Peyer's patch (tissue), 4 donors: ENCODE data around the gene ZDHHC24. TPM values are rescaled to one million over a fixed set of nuclear protein-coding genes. Genes with fewer than 3 reads are reported as not detected.
"Not testable (repeated sequence)": the region's sequence is repeated elsewhere in the genome, so short reads cannot be mapped to it uniquely, and the experiment has no call there.

Experiments
- DNase-seq, 3 donors: peaks; one replicate each; pipeline ENCODE4 v3.0.0-alpha.2; 2017 to 2019
- H3K27ac ChIP-seq, 4 donors: fragments of 200-600 bp; sonication (generic); one replicate each; pipeline ENCODE4 v1.5.1; 2016 to 2019
- H3K27me3 ChIP-seq, 2 donors: fragments of 200-600 bp; sonication (generic); one replicate each; pipeline ENCODE4 v1.5.1; 2019
- H3K36me3 ChIP-seq, 3 donors: fragments of 200-600 bp; sonication (generic); one replicate each; pipeline ENCODE4 v1.5.1; 2016 to 2019
- H3K4me1 ChIP-seq, 4 donors: fragments of 200-600 bp; sonication (generic); one replicate each; pipeline ENCODE4 v1.5.1; 2016 to 2019
- H3K4me3 ChIP-seq, 4 donors: fragments of 200-600 bp; sonication (generic); 1 replicate in 3 of 4; 2 replicates in 1 of 4; pipeline ENCODE4 v1.5.1; 2016 to 2019; ENCODE audit warnings: mild to moderate bottlenecking in 1 of 4
- H3K9me3 ChIP-seq, 4 donors: fragments of 200-600 bp; sonication (generic); one replicate each; pipeline ENCODE4 v1.5.1; 2016 to 2019; ENCODE audit warnings: mild to moderate bottlenecking in 1 of 4
- POLR2A ChIP-seq, 2 donors: fragments of 450-650 bp; IDR thresholded peaks; one replicate each; pipeline ENCODE4 v1.5.1; 2017; ENCODE audit warnings: antibody characterized with exemption in 2 of 2, mild to moderate bottlenecking in 2 of 2, moderate library complexity in 2 of 2
- total RNA-seq, 4 donors: library from RNA; depleted of rRNA; stranded (reverse); fragments of >200 nt; gene quantifications; one replicate each; pipeline ENCODE4 v1.1.0, GENCODE V29; 2016
- TF ChIP-seq, protein P1 (sequence below), 6 experiments: fragments of 450-650 bp in 4 of 6; fragments of 200-600 bp in 2 of 6; sonication (generic) in 1 of 6; IDR thresholded peaks; one replicate each; pipeline ENCODE4 v1.5.1; 2017 to 2019; ENCODE audit warnings: antibody characterized with exemption in 6 of 6, mild to moderate bottlenecking in 3 of 6, moderate library complexity in 1 of 6

Gene ZDHHC24
- total RNA-seq, 4 donors from 2014 or later: 9.1 to 29.3 (median 15.3) TPM

DNA sequence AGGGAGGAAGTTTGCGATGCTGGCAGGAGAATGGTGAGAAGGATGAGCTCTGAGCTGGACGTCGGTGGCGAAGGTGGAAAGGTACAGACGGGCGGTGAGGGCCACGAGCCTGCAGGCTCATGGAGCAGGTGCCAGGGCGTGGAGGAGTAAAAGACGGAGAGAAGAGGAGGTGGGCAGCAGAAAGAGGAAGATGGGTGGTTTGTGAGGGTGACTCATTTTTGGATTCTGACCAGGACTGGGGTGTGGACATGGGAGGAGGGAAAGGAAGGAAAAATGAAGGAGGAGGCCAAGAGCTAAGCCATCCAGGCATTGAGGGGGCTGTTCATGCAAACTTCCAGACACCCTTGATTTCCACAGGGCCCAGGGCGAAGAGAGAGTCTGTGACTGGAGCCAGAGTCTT lies 3.5 kb downstream of the ZDHHC24 start:
- no peak for DNase-seq

DNA sequence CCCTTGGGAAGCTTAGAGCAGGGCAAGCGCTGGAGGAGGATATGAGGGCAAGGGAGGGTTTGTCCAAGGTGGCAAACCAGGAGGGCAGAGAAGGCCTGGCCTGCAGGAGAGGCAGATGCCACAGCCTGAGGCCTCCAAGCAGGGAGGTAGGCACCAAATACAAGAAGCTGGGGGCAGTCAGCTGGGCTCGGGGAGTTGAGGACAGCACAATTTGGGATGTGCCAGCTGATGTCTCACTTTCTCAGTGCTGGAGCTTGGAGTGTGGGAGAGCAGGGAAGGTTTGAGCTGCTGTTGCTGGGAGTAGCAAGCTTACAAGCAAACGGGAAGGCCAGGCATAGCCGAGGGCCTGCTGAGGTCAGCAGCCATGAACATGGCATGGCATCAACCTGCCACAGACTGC lies 4.0 kb downstream of the ZDHHC24 start:
- Histone ChIP-seq H3K27ac (no peak overlapping the region), H3K27me3 (no peaks in the 10 kb centered on the region), H3K4me3 (no peak overlapping the region), H3K36me3 (peaks cover 0 to 32% (median 0%) of the 10 kb centered on the region in 3 donors), H3K9me3 (no peaks in the 10 kb centered on the region), H3K4me1 (peaks cover 0 to 30% (median 4%) of the 10 kb centered on the region in 4 donors)
- TF ChIP-seq, protein P1, sequence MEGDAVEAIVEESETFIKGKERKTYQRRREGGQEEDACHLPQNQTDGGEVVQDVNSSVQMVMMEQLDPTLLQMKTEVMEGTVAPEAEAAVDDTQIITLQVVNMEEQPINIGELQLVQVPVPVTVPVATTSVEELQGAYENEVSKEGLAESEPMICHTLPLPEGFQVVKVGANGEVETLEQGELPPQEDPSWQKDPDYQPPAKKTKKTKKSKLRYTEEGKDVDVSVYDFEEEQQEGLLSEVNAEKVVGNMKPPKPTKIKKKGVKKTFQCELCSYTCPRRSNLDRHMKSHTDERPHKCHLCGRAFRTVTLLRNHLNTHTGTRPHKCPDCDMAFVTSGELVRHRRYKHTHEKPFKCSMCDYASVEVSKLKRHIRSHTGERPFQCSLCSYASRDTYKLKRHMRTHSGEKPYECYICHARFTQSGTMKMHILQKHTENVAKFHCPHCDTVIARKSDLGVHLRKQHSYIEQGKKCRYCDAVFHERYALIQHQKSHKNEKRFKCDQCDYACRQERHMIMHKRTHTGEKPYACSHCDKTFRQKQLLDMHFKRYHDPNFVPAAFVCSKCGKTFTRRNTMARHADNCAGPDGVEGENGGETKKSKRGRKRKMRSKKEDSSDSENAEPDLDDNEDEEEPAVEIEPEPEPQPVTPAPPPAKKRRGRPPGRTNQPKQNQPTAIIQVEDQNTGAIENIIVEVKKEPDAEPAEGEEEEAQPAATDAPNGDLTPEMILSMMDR (IDR thresholded peaks at IDR 0.05): no peak
- TF ChIP-seq POLR2A (IDR thresholded peaks at IDR 0.05): no peak
- no peak for DNase-seq

More for the DNA sequence above, 3.5 kb downstream of the ZDHHC24 start:
- Histone ChIP-seq H3K4me3 (no peak overlapping the region), H3K4me1 (peaks cover 0 to 30% (median 4%) of the 10 kb centered on the region in 4 donors), H3K27me3 (no peaks in the 10 kb centered on the region), H3K36me3 (peaks cover 0 to 28% (median 0%) of the 10 kb centered on the region in 3 donors), H3K27ac (no peak overlapping the region), H3K9me3 (no peaks in the 10 kb centered on the region)
- TF ChIP-seq POLR2A (IDR thresholded peaks at IDR 0.05): no peak
- TF ChIP-seq, protein P1 (IDR thresholded peaks at IDR 0.05): no peak

DNA sequence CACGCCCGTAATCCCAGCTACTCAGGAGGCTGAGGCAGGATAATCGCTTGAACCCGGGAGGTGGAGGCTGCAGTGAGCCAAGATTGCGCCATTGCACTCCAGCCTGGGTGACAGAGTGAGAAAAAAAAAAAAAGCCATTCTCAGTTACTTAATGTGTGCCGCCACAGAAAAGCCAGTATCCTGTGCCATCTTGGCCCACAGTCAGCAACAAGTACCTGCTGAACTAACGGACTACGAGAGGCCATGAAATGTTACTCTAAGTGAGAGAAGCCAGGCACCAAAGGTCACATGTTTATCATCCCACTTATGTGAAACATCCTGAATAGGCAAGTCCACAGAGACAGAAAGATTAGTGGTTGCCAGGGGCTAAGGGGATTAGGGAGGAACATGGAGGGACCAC lies 5.2 kb downstream of the ZDHHC24 start:
- peaks cover 0 to 41% (median 0%) of the 10 kb centered on the region in 3 donors for H3K36me3 ChIP-seq
- H3K4me3 ChIP-seq: not testable (repeated sequence)

DNA sequence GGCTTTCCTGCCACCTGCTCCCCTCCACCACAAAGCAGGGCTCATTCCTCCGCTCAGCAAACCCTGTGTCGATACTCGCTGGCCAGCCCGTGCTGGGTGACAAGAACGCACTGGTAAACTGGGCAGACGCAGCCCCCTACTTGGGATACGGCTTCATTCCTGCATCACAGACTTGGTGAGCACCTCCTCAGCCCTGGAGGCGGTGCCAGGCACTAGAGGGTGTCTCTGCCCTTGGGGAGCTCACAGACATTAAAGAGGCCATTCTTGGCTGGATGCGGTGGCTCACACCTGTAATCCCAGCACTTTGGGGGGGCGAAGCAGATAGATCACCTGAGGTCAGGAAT lies 6.0 kb downstream of the ZDHHC24 start:
- DNase-seq: no peak
- Histone ChIP-seq H3K4me3 (no peak overlapping the region), H3K4me1 (peaks cover 0 to 17% (median under 1%) of the 10 kb centered on the region in 4 donors), H3K36me3 (peaks cover 0 to 41% (median 0%) of the 10 kb centered on the region in 3 donors), H3K27ac (no peak overlapping the region), H3K9me3 (no peaks in the 10 kb centered on the region), H3K27me3 (no peaks in the 10 kb centered on the region)
- no peak for TF ChIP-seq POLR2A (IDR thresholded peaks at IDR 0.05)
- TF ChIP-seq, protein P1 (IDR thresholded peaks at IDR 0.05): no peak

More for the DNA sequence above, 5.2 kb downstream of the ZDHHC24 start:
- peaks cover 0 to 24% (median 3%) of the 10 kb centered on the region in 4 donors for H3K4me1 ChIP-seq
- not testable (repeated sequence) for DNase-seq, H3K9me3 ChIP-seq, H3K27me3 ChIP-seq, H3K27ac ChIP-seq

DNA sequence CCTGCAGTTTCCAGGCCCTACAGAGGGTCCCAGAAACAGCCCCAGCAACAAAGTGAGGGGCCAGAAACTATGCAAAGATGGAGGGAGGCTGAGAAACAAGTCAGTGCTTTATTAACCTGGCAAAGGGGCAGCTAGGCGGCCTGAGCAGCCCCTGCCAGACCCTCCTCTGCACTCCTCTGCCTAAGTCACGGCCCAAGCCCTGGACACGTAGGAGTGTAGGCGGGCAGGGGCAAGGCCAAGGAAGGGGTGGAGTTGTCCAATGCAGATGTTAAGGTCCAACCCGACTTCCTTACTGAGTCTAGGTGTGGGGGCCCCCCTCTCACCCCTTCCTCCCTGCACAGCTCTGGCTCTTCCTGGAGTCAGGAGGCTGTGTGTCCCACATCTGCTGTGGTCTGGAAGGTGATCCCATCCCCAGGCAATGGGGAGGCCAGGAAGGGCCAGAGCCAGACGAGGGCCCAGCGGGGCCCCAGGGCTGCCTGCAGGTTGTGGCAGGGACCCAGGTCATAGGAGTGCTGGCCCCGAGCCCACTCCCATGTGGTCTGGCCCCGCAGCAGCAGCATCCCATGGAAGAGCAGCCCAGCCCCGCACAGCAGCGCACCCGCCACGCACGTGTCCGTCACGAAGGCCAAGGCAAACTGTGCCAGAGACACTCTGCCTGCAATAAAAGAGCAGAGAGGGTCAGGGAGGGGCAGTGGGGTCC lies 6.5 kb downstream of the ZDHHC24 start:
- H3K27me3 ChIP-seq: no peaks in the 10 kb centered on the region
- peaks cover 0 to 12% (median 0%) of the 10 kb centered on the region in 4 donors for H3K4me1 ChIP-seq
- H3K4me3 ChIP-seq: no peak overlapping the region
- H3K9me3 ChIP-seq: no peaks in the 10 kb centered on the region
- H3K36me3 ChIP-seq: peaks cover 0 to 41% (median 0%) of the 10 kb centered on the region in 3 donors
- DNase-seq: no peak
- no peak overlapping the region for H3K27ac ChIP-seq
- TF ChIP-seq, protein P1 (IDR thresholded peaks at IDR 0.05): no peak
- TF ChIP-seq POLR2A (IDR thresholded peaks at IDR 0.05): no peak

GRCh38 chr11:66532784-66533183 lies 13.1 kb downstream of the ZDHHC24 start:
- TF ChIP-seq POLR2A (IDR thresholded peaks at IDR 0.05): no peak
- TF ChIP-seq, protein P1 (IDR thresholded peaks at IDR 0.05): no peak
- H3K4me3 ChIP-seq: no peak overlapping the region
- H3K36me3 ChIP-seq: peaks cover 0 to 33% (median 0%) of the 10 kb centered on the region in 3 donors
- H3K4me1 ChIP-seq: no peaks in the 10 kb centered on the region
- H3K9me3 ChIP-seq: no peaks in the 10 kb centered on the region
- H3K27me3 ChIP-seq: no peaks in the 10 kb centered on the region
- no peak overlapping the region for H3K27ac ChIP-seq
- DNase-seq: no peak
